Erythroblast (primary cell): Measurements from ENCODE around the gene LDLRAP1.

Source experiments
- DNase-seq, 2 experiments: peaks; one replicate each; lab custom pipeline; 2025; lab: John Stamatoyannopoulos, UW
- GATA1 ChIP-seq: IDR thresholded peaks from 2 replicates; pipeline ENCODE4 v1.6.1; 2011; ENCODE audit warnings: low read depth, mild to moderate bottlenecking, control low read depth, low read length, moderate library complexity
- POLR2A ChIP-seq: IDR thresholded peaks from 2 replicates; pipeline ENCODE4 v1.6.1; 2011; ENCODE audit warnings: mild to moderate bottlenecking, low read length

LDLRAP1 gene

GRCh38 chr1:25517476-25518394, 25.7 kb upstream of the LDLRAP1 start:
- no peak for DNase-seq
- TF ChIP-seq POLR2A: no peak
- no peak for TF ChIP-seq GATA1

GRCh38 chr1:25519624-25520023, 23.8 kb upstream of the LDLRAP1 start:
- no peak for TF ChIP-seq POLR2A
- no peak for TF ChIP-seq GATA1
- DNase-seq: no peak

GRCh38 chr1:25520446-25521061, 22.9 kb upstream of the LDLRAP1 start:
- DNase-seq: peak in 1 of 2 experiments; percentile 86
- no peak for TF ChIP-seq GATA1
- no peak for TF ChIP-seq POLR2A

- no peak for DNase-seq
- no peak for TF ChIP-seq GATA1
- TF ChIP-seq POLR2A: no peak
Measured at GRCh38 chr1:25522031-25522655, 21.3 kb upstream of the LDLRAP1 start.

GRCh38 chr1:25523542-25523941, 19.9 kb upstream of the LDLRAP1 start:
- DNase-seq: peak in 1 of 2 experiments; percentile 52
- TF ChIP-seq GATA1 (no peak), POLR2A (no peak)

- no peak for TF ChIP-seq GATA1
- TF ChIP-seq POLR2A: no peak
- no peak for DNase-seq
Measured at GRCh38 chr1:25524568-25525360, 18.6 kb upstream of the LDLRAP1 start.

- DNase-seq: no peak
- TF ChIP-seq POLR2A: no peak
- no peak for TF ChIP-seq GATA1
Measured at GRCh38 chr1:25525361-25525688, 18.1 kb upstream of the LDLRAP1 start.

- DNase-seq: no peak
- TF ChIP-seq GATA1 (no peak), POLR2A (no peak)
Measured at GRCh38 chr1:25526753-25527152, 16.7 kb upstream of the LDLRAP1 start.

- DNase-seq: no peak
- no peak for TF ChIP-seq POLR2A
- no peak for TF ChIP-seq GATA1
Measured at GRCh38 chr1:25527226-25527846, 16.1 kb upstream of the LDLRAP1 start.

GRCh38 chr1:25527946-25528595, 15.3 kb upstream of the LDLRAP1 start:
- DNase-seq: no peak
- TF ChIP-seq POLR2A (no peak), GATA1 (no peak)

GRCh38 chr1:25528881-25529517, 14.4 kb upstream of the LDLRAP1 start:
- TF ChIP-seq POLR2A (no peak), GATA1 (no peak)
- DNase-seq: no peak
